HG03354 (cell line): ENCODE results near the gene MAVS.
"Not testable (repeated sequence)": the region's sequence is repeated elsewhere in the genome, so short reads cannot be mapped to it uniquely, and the experiment has no call there.

Source experiments
- ATAC-seq: cut with Tn5 transposase; IDR thresholded peaks from one replicate; pipeline ENCODE4 v1.9.1; 2021; ENCODE audit warnings: mild to moderate bottlenecking; ENCODE audit not compliant: unreplicated experiment, poor library complexity, severe bottlenecking

The MAVS gene

GRCh38 chr20:3874194-3874844 is 27.7 kb downstream of the MAVS start:
- no peak for ATAC-seq

- no peak for ATAC-seq
Observed at GRCh38 chr20:3875378-3875974, 28.8 kb downstream of the MAVS start.

DNA sequence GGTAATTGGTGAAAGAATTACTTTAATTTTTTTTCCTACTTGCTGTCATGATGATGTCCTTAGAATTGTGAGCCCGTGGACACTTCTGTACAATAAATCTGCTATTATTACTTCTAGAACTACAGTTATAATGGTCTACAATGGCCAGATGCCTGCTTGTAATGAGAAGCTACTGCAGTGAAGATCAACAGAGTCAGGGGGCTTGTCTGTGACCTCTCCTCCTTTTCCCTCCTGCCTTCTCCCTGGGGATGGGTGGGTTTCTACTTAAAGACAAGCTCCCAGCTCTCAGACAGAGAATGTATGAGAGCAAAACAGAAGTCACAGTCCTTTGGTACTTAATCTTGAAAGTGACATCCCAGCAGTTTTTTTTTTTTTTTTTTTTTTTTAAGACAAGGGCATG is 29.4 kb downstream of the MAVS start:
- no peak for ATAC-seq

GRCh38 chr20:3876676-3877075 is 30.0 kb downstream of the MAVS start:
- ATAC-seq, result no peak

DNA sequence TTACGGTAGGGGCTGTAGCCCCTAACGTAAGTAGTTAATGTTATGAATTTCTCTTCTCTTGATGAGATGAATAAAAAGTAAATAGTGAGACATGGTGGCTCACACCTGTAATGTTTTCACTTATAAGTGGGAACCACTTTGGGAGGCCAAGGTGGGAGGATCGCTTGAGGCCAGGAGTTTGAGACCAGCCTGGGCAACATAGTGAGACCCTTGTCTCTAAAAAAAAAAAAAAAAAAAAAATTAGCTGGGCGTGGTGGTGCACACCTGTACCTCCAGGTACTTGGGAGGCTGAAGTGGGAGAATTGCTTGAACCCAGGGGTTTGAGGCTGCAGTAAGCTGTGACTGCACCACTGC is 32.3 kb downstream of the MAVS start:
- ATAC-seq, result not testable (repeated sequence)

GRCh38 chr20:3885715-3886114 is 39.1 kb downstream of the MAVS start:
- ATAC-seq, result no peak

DNA sequence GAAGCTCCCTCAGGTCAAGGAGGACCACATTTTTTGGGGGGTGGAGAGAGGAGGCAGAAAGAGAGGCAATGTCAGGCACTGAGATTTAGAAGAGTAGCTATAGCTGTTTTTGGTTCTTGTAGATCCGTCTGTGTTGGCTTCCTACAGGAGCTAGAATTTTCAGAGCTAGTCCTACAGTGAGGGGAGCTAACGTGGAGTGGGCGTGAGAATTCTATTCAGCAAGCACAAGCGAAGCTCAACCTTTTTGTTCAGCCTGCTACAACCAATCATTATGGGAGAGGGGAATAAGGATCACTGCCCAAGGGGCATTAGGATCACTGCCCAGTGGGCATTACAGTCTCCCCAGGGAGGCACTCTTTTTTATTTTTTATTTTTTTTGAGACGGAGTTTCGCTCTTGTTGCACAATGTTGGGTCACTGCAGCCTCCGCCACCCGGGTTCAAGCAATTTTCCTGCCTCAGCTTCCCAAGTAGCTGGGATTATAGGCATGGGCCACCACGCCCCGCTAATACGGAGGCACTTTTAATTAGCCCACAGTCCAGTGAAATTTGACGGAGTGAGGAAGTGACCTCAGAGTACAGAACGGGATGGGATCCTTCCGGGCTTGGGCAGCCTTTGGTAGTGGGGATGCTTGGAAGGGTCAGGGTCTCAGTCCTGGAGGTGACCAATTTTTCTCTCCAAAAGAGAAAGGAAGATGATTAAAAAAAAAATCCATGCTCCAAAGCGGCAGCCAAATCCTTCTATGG is 41.4 kb downstream of the MAVS start:
- ATAC-seq, result no peak

DNA sequence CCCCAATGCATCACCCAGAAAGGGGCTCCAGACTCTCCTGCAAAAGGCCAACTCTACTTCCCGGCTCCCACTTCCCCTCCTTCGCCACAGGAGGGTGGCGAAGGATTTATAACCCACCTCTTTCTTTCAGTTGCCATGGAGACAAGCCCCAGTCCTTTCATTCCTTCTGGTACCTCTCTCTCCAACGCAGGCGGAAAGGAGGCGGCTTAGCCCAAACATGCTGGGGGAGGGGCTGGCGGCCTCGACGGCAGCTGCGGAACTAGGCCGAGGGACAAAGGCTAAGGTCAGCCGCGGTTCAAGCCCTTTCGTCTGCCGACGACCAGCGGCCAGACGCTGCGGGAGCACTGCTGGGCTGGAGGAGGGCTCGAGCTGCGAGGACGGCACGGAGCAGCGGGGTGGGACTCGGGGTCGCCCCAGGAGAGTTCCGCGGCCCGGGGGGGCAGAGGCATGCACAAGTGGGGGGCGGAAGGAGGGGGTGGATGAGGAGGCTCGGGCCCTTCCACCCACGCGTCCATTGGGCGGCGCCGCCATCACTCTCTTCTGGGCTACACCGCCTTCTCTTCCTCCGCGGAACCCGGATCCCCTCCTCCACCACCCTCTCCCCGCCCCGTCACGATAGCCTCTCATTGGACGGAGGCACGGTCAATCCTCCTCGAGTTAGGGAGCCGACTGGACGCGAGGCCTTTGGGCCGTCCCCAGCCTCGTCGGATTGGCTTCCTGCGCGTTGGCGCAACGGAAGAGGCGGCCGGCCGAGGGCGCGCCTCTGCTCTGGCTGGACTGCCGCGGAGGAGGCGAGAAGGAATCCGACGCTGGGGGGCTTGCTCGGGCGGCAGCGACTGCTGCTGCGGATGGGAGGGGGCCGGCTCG is 42.2 kb downstream of the MAVS start, which contains the start of gene PANK2:
Gene PANK2, plus strand, starts transcription at position 766 of the 867 bp plus-strand sequence.
- ATAC-seq, result peak; percentile 96

DNA sequence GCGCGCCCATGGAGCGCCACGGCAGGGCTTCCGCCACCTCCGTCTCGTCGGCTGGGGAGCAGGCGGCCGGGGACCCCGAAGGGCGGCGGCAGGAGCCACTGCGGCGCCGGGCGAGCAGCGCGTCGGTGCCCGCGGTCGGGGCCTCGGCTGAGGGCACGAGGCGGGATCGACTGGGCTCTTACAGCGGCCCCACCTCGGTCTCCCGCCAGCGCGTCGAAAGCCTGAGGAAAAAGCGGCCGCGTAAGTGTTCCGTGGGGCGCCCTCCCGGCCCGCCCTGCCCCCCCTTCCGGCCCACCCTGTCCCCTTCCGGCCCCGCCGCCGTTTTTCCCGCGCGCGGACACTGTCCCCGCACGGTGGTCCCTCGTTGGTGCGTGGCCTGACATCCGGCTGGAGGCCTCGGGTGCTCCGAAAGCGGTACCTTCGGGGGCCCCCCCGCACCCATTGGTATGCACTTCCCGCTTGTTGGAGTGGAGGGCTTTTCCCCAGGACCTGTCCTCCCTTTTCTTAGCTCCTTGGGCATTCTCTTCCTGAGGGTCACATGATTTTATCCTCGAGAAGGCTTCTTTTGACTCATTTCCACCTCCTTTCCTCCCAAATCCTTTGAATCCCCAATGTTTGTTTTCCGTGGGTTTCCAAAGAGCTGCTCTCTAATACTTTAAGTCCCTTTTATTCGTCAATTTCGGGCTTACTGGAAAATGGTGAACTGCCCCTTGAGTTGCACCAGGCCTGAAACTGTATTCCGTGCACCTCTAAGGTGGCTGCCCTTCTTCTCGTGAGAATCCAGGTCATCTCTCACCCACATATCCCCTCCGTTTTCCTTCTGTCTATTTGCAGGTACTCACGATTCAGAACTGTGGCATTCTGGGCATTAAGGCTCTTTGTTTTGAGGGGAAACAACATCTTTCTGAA is 43.1 kb downstream of the MAVS start:
- ATAC-seq, result peak; percentile 36

DNA sequence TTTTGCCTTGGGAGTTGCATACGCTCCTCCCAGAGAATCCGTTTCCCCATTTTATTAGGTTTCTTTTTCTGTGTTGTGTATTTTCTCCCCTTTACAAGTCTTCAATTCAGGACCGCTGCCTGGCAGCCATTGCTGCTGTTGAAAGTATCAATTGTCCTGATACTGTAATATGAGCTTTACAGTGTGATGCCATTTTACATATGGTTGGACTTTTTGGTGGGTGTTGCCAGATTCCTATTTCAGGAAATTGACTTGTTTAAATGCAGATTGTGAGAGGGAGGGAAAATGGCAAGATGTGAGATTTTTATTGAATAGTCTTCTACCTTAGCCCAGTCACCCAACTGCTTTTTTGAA is 43.7 kb downstream of the MAVS start:
- no peak for ATAC-seq

DNA sequence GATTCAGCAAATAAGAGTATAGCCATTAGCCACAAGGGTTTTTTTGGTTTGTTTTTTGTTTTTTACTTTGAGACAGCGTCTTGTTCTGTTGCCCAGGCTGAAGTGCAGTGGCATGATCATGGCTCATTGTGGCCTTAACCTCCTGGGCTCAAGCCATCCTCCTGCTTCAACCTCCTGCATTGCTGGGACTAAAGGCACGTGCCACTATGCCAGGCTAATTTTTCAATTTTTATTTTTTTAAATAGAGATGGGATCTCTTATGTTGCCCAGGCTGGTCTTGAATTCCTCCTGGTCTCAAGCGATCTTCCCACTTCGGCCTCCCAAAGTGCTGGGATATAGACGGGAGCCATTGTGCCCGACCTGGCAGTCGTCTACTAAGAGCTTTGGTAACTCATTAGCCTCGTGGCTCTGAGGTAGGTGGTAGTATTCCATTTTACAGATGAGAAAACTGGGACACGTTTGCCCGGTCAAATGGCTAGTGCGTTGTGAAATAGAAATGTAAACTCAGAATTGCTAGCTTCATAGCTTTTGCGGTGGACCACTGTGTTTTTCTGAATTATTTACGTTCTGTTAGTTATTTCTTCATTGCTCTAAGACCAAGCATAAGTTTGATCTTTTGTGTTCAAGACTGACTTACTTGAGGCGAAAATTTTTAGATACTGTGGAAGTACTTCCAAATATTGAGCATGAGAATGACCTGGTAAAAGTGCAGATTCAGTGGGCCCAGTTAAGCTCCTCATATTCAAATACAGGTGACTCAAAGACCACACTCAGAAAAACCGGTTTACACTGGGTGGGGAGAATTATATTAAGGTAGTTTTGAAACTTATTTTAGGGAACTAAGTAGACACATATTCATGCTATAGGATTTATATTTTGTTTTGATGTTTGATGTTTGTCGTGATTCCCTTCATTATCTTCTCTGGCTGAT is 44.6 kb downstream of the MAVS start:
- no peak for ATAC-seq

- ATAC-seq, result no peak
Observed at GRCh38 chr20:3894796-3895195, 48.2 kb downstream of the MAVS start.

DNA sequence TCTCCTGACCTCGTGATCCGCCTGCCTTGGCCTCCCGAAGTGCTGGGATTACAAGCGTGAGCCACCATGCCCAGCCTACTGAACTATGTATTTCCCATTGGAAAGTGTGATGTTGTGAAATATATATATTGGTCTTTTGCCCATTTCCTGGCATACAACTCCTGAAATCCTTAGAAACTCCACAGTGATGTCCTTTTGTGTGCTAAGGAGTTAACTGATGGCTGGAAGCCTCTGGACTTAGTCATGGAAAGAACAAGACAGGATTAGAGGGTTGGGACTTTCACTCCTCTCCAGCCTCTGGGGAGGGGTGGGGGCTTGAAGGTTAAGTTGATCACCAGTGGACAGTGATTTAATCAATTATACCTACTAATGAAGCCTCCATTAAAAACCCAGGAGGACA is 49.7 kb downstream of the MAVS start:
- no peak for ATAC-seq

- ATAC-seq, result no peak
Observed at GRCh38 chr20:3896853-3897583, 50.4 kb downstream of the MAVS start.

GRCh38 chr20:3898181-3898580 is 51.5 kb downstream of the MAVS start:
- not testable (repeated sequence) for ATAC-seq

- no peak for ATAC-seq
Observed at GRCh38 chr20:3898639-3899038, 52.0 kb downstream of the MAVS start.

DNA sequence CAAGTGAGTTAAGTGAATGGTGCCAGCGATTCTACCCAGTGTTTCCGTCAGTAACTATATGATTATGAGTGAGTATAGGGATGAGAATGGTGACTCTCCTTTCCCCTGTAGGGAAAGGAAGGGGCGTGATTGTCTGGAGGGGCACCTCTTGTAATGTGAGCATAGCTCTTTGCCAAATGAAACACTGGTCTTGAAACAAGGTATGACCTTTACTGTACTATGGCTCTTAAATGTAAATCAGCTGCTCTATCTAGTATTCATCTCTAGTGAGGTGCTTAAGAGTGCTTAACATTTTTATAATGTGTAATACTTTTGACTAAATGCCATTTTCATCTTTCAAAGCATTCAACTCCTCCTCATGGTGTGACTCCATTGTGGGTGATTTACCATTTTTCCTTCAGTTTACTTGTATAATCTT is 53.6 kb downstream of the MAVS start:
- no peak for ATAC-seq
